C1 segment of cervical spinal cord (tissue), 14 donors: ENCODE data around the gene PRXL2C.
"Not testable (repeated sequence)": the region's sequence is repeated elsewhere in the genome, so short reads cannot be mapped to it uniquely, and the experiment has no call there.

ENCODE experiments used
- DNase-seq, 14 donors: peaks; one replicate each; lab custom pipeline; 2025; lab: John Stamatoyannopoulos, UW

PRXL2C gene

GRCh38 chr9:96649620-96650324 lies 5.3 kb downstream of the PRXL2C start:
- no peak for DNase-seq

- DNase-seq = no peak
Observed at GRCh38 chr9:96646081-96646991, 8.8 kb downstream of the PRXL2C start.

GRCh38 chr9:96644137-96644536 lies 11.0 kb downstream of the PRXL2C start:
- no peak for DNase-seq

GRCh38 chr9:96641514-96641913 lies 13.6 kb downstream of the PRXL2C start:
- no peak for DNase-seq

- DNase-seq = no peak
Observed at GRCh38 chr9:96638606-96639364, 16.3 kb downstream of the PRXL2C start.

GRCh38 chr9:96636368-96636767 lies 18.7 kb downstream of the PRXL2C start:
- DNase-seq = no peak

GRCh38 chr9:96633579-96633978 lies 21.5 kb downstream of the PRXL2C start:
- DNase-seq = not testable (repeated sequence)

- no peak for DNase-seq
Observed at GRCh38 chr9:96626912-96627311, 28.2 kb downstream of the PRXL2C start.

GRCh38 chr9:96621618-96622017 lies 33.5 kb downstream of the PRXL2C start:
- no peak for DNase-seq

GRCh38 chr9:96620832-96621269 lies 34.3 kb downstream of the PRXL2C start:
- DNase-seq = no peak

- no peak for DNase-seq
Observed at GRCh38 chr9:96620181-96620514, 35.0 kb downstream of the PRXL2C start.

- DNase-seq = peak; percentile 11 to 84 (median 64)
Observed at GRCh38 chr9:96619491-96620180, 35.5 kb downstream of the PRXL2C start, which contains the start of gene CDC14B. CDC14B (minus strand) TSS chr9:96619843; CDS start chr9:96619378, 465 bp downstream.

- peak in 1 of 14 donors; percentile 45 for DNase-seq
Observed at GRCh38 chr9:96619124-96619465, 36.0 kb downstream of the PRXL2C start.

GRCh38 chr9:96618209-96619123 lies 36.7 kb downstream of the PRXL2C start:
- peak in 11 of 14 donors; percentile 1 to 74 (median 50) for DNase-seq

- peak in 7 of 14 donors; percentile 17 to 63 (median 49) for DNase-seq
Observed at GRCh38 chr9:96617439-96618185, 37.5 kb downstream of the PRXL2C start.

GRCh38 chr9:96616817-96617438 lies 38.2 kb downstream of the PRXL2C start:
- DNase-seq = no peak

GRCh38 chr9:96615411-96615810 lies 39.7 kb downstream of the PRXL2C start:
- no peak for DNase-seq

GRCh38 chr9:96614664-96615063 lies 40.5 kb downstream of the PRXL2C start:
- not testable (repeated sequence) for DNase-seq

- peak in 1 of 14 donors; percentile 6 for DNase-seq
Observed at GRCh38 chr9:96612966-96613589, 42.0 kb downstream of the PRXL2C start.
